Nephron progenitor cell (in vitro differentiated cells): ENCODE measurements around the gene ABHD15.

Experiments used
- DNase-seq: peaks from one replicate; pipeline ENCODE4 v3.0.0; 2021
- H3K27ac Mint-ChIP-seq: 2 replicates; pipeline ENCODE4 v1.8.0; 2021; ENCODE audit warnings: mild to moderate bottlenecking, moderate library complexity, mixed read lengths
- H3K27me3 Mint-ChIP-seq: 2 replicates; pipeline ENCODE4 v1.8.0; 2021; ENCODE audit warnings: mild to moderate bottlenecking, low read depth, mixed read lengths; ENCODE audit not compliant: poor library complexity
- H3K36me3 Mint-ChIP-seq: 2 replicates; pipeline ENCODE4 v1.8.0; 2021; ENCODE audit warnings: low read depth, mixed read lengths
- H3K4me1 Mint-ChIP-seq: 2 replicates; pipeline ENCODE4 v1.8.0; 2021; ENCODE audit warnings: mixed read lengths
- H3K4me3 Mint-ChIP-seq: 2 replicates; pipeline ENCODE4 v1.8.0; 2021; ENCODE audit warnings: mild to moderate bottlenecking, moderate library complexity, mixed read lengths
- H3K9me3 Mint-ChIP-seq: 2 replicates; pipeline ENCODE4 v1.8.0; 2021; ENCODE audit warnings: mild to moderate bottlenecking, moderate library complexity, mixed read lengths
- TF ChIP-seq, protein P1 (sequence below): fragments of 200-600 bp; sonication (generic); IDR thresholded peaks from 2 replicates; pipeline ENCODE4 v1.5.0; 2021; ENCODE audit warnings: antibody characterized with exemption

ABHD15 gene

DNA sequence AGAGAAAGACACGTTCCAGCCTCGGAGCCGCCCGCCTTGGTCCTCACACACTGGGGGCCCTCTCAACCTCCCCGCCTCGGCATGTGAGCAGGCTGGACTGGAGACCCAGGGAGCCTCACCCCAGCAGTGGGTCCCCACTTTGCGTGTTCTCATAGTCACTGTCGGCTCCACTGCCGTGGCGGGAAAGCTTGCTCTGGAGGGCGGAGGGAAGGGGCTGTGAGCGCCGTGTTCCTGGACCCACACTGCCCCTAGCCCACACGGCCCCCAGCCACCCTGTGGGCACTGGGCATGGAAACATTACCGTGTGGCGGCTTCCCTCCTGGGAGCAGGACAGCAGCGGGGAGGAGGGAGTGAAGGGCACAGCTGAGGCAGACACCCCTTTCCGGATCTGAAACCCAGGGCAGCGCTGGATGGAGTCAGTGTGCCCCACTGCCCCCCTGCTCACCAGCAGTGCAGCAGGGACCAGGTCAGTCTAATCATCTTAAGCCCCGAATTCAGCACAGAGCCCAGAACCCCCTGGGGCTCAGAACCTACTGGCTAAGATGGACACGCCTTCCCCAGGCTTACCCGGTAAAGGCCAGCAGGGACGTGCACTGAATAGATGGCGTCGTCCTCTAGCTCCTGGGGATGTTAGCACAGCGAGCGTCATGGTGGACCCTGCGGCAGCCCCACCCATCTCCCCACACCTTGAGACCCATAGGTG, 8.8 kb upstream of the ABHD15 start:
- H3K36me3 Mint-ChIP-seq, result peaks cover 21% of the 10 kb centered on the region
- TF ChIP-seq, protein P1, sequence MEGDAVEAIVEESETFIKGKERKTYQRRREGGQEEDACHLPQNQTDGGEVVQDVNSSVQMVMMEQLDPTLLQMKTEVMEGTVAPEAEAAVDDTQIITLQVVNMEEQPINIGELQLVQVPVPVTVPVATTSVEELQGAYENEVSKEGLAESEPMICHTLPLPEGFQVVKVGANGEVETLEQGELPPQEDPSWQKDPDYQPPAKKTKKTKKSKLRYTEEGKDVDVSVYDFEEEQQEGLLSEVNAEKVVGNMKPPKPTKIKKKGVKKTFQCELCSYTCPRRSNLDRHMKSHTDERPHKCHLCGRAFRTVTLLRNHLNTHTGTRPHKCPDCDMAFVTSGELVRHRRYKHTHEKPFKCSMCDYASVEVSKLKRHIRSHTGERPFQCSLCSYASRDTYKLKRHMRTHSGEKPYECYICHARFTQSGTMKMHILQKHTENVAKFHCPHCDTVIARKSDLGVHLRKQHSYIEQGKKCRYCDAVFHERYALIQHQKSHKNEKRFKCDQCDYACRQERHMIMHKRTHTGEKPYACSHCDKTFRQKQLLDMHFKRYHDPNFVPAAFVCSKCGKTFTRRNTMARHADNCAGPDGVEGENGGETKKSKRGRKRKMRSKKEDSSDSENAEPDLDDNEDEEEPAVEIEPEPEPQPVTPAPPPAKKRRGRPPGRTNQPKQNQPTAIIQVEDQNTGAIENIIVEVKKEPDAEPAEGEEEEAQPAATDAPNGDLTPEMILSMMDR, result no peak
- peaks cover 35% of the 10 kb centered on the region for H3K4me1 Mint-ChIP-seq
- no peak overlapping the region for H3K4me3 Mint-ChIP-seq
- DNase-seq, result peak; percentile 1
- H3K27me3 Mint-ChIP-seq, result peaks cover under 1% of the 10 kb centered on the region
- no peak overlapping the region for H3K27ac Mint-ChIP-seq
- no peaks in the 10 kb centered on the region for H3K9me3 Mint-ChIP-seq

DNA sequence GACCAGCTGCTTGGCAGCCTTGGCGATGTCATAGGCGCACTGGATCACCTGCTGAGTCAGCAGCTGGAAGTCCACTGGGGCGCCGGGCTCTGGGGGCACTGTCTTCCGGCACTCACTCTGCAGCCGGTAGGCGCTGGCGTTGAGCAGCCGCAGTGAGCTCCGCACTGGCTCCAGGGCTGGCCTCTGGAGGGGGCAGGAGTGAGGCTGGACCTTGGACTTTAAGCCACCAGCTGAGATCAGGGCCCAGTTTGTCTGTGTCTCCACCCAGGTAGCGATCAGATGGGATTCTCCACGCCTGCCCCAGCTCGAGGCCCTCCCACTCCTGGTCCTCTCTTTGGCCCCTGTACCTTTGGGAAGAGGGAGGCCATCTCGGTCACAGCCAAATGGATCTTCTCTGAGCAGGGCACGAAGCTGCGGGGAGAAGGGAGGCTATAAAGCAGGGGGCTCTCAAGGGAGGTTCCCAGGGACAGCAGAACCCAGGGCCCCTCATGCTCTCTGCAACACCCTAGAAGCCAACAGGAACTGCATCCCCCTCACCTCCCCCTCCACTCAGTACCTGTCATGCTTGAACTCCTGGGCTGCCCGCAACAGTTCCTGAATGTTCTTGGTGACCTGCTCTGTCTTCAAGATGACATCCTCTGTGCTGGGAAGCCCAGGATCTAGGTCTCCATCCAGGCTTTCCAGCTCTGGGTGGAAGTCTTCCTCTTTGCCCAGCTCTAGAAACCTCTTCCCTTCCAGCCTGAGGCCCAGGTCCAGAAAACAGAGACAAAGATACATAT, 8.1 kb upstream of the ABHD15 start:
- no peak for DNase-seq
- H3K9me3 Mint-ChIP-seq, result no peaks in the 10 kb centered on the region
- TF ChIP-seq, protein P1, result no peak
- no peak overlapping the region for H3K4me3 Mint-ChIP-seq
- H3K4me1 Mint-ChIP-seq, result peaks cover 34% of the 10 kb centered on the region
- peaks cover 16% of the 10 kb centered on the region for H3K36me3 Mint-ChIP-seq
- H3K27ac Mint-ChIP-seq, result no peak overlapping the region
- peaks cover 4% of the 10 kb centered on the region for H3K27me3 Mint-ChIP-seq

DNA sequence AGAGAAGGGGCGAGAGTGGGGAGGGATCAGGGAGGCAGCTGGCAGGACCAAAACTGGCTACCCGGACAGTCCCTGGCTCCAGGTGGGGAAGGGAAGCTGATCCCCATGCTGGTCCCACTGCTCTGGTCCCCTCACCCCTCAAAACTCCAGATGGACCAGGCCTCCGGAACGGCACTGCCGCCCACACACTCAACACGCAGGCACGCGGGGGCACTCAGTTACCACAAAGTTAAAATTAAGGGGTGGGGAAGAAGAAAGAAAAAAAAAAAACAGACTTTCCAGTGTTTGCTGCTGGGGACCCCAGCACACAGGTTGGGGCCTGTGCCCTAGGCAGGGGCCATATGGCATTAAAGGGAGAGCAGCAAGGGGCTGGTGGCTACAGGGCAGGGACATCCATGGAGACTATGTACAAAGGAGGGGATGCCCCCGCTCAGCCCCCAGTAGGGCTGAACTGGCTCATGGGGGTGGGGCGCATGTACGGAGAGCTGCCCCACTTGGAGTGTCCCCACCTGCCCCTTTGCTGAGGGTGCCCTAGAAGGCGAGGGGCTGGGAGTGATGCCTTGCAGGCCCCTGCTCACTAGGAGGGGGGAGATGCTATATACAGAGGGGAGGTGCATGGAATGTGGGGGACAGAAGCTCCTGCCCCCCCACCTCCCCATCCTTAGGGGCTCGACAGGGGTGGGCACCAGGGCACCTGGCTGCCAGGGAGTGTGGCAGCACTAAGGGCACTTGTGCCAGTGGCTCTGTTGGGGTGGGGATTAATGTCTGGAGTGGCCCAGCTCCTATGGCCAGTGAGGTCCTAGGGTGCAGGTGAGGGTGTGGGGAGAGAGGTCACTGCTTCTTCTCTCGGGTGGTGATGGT, 7.3 kb upstream of the ABHD15 start:
- Mint-ChIP-seq H3K36me3 (peaks cover 13% of the 10 kb centered on the region), H3K9me3 (no peaks in the 10 kb centered on the region), H3K4me1 (peaks cover 39% of the 10 kb centered on the region), H3K4me3 (no peak overlapping the region), H3K27ac (no peak overlapping the region), H3K27me3 (peaks cover 7% of the 10 kb centered on the region)
- DNase-seq, result peak; percentile 1
- TF ChIP-seq, protein P1, result no peak

DNA sequence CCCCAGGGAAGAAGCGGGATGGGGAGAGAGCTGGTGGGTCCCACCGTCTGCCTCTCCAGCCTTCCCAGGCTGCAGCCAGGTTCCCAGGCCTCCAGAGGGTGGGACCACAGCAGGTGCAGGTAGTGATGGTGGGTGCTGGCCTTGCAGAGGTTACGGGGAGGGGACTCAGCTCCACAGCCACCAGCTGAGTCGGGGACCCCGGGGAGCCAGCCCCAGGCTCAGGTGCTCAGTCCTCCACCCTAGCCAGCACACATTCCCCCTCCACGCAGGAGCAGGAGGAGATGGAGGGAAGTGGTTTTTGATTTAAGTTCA, 6.7 kb upstream of the ABHD15 start:
- Mint-ChIP-seq H3K36me3 (peaks cover 12% of the 10 kb centered on the region), H3K27me3 (peaks cover 7% of the 10 kb centered on the region), H3K9me3 (no peaks in the 10 kb centered on the region), H3K4me1 (peaks cover 37% of the 10 kb centered on the region), H3K4me3 (no peak overlapping the region), H3K27ac (no peak overlapping the region)
- DNase-seq, result no peak
- TF ChIP-seq, protein P1, result no peak

DNA sequence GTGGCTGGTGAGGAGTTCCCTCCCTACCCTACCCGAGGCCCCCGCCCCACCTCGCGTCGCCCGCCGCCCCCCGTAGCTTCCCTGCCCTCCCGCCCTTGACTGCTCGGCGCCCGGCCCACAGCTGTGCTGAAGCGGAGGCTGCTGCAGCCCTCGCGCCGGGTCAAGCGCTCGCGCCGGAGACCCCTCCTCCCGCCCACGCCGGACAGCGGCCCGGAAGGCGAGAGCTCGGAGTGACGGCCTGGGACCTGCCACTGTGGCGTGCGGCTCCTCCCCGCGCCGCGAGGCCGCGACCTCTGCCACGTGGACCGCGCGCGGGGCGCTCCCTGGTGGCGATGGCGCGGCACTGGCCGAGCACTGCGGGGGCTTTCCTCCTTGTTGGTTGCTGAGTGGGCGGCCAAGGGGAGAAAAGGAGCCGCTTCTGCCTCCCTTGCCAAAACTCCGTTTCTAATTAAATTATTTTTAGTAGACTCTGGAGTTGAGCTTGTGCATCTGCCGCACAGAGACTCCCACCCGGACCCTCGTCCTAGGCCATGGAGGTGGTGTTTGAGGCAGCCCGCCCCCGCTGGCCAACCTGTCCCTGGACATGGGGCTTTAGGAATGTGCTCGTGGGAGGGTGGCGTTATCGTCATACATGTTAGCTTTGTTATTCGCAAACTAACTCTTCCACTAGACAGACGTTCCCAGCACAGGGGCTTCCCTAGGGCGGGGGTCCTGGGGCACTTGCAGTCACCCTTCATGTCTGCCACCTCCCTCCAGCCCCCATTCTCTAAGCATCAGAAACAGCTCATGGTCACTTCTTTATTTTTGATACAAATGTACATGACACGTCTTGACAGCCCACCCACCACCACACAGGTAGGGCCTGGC, 6.1 kb upstream of the ABHD15 start:
- DNase-seq, result peak; percentile 85
- peaks cover 12% of the 10 kb centered on the region for H3K27me3 Mint-ChIP-seq
- peaks cover 7% of the 10 kb centered on the region for H3K36me3 Mint-ChIP-seq
- no peak overlapping the region for H3K27ac Mint-ChIP-seq
- H3K9me3 Mint-ChIP-seq, result no peaks in the 10 kb centered on the region
- peaks cover 35% of the 10 kb centered on the region for H3K4me1 Mint-ChIP-seq
- H3K4me3 Mint-ChIP-seq, result no peak overlapping the region
- TF ChIP-seq, protein P1, result peak; percentile 68
